Measurements from ENCODE around the gene BBS7. TPM values are rescaled to one million over a fixed set of nuclear protein-coding genes. Genes with fewer than 3 reads are reported as not detected.

BBS7 gene
- total RNA-seq, 1 experiment from 2014 or later = 20.3 TPM

GRCh38 chr4:121908346-121908745 is 38.1 kb upstream of the BBS7 start:
- DNase-seq = no peak
- intact Hi-C loops (cut with micrococcal nuclease; ENCODE audit: unreplicated experiment) = no loop called here
- Histone ChIP-seq H3K4me3 (no peak overlapping the region), H3K27me3 (ENCODE audit: insufficient read depth, low read depth) (no peaks in the 10 kb centered on the region), H4K20me1 (ENCODE audit: insufficient read depth) (no peaks in the 10 kb centered on the region), H3K9me2 (ENCODE audit: insufficient read depth) (no peaks in the 10 kb centered on the region), H2AFZ (no peak overlapping the region), H3K27ac (no peak overlapping the region), H3K4me2 (no peak overlapping the region), H3F3A (ENCODE audit: insufficient read depth, low read depth) (no peaks in the 10 kb centered on the region), H3K36me3 (ENCODE audit: low read depth) (no peaks in the 10 kb centered on the region), H3K9me3 (ENCODE audit: insufficient read depth, low read depth) (no peaks in the 10 kb centered on the region), H3K4me1 (replicated peaks; ENCODE audit: insufficient read depth) (no peaks in the 10 kb centered on the region), H3K79me2 (ENCODE audit: low read depth) (no peaks in the 10 kb centered on the region)
- no TSS peak for BruUV-seq (replicated peaks)
- ChIA-PET POLR2A (ENCODE audit: unreplicated experiment) (no interaction called here), CTCF (no interaction called here)
- TF ChIP-seq EZH2 (IDR thresholded peaks at IDR 0.05; ENCODE audit: low read depth) = no peak

GRCh38 chr4:121900132-121900983 is 30.1 kb upstream of the BBS7 start:
- ChIA-PET POLR2A (ENCODE audit: unreplicated experiment) (no interaction called here), CTCF (interaction anchor here (0.7 kb wide), 1 partner anchor 283 kb away, joined by 3 read pairs; no protein-coding TSS in a partner anchor)
- no peak for TF ChIP-seq EZH2 (IDR thresholded peaks at IDR 0.05; ENCODE audit: low read depth)
- peak; percentile 92 for TF ChIP-seq CTCF (conservative IDR thresholded peaks at IDR 0.05)

GRCh38 chr4:121898150-121898549 is 27.9 kb upstream of the BBS7 start:
- Histone ChIP-seq H4K20me1 (ENCODE audit: insufficient read depth) (no peaks in the 10 kb centered on the region), H3K9me3 (ENCODE audit: insufficient read depth, low read depth) (no peaks in the 10 kb centered on the region), H3K27ac (no peak overlapping the region), H2AFZ (no peak overlapping the region), H3F3A (ENCODE audit: insufficient read depth, low read depth) (no peaks in the 10 kb centered on the region), H3K9me2 (ENCODE audit: insufficient read depth) (no peaks in the 10 kb centered on the region), H3K4me2 (no peak overlapping the region), H3K36me3 (ENCODE audit: low read depth) (no peaks in the 10 kb centered on the region), H3K79me2 (ENCODE audit: low read depth) (no peaks in the 10 kb centered on the region), H3K4me1 (replicated peaks; ENCODE audit: insufficient read depth) (no peaks in the 10 kb centered on the region), H3K27me3 (ENCODE audit: insufficient read depth, low read depth) (no peaks in the 10 kb centered on the region), H3K4me3 (no peak overlapping the region)
- no TSS peak for BruUV-seq (replicated peaks)
- no peak for DNase-seq
- intact Hi-C loops (cut with micrococcal nuclease; ENCODE audit: unreplicated experiment) = no loop called here
- ChIA-PET CTCF (no interaction called here), POLR2A (ENCODE audit: unreplicated experiment) (no interaction called here)
- TF ChIP-seq CTCF (conservative IDR thresholded peaks at IDR 0.05) (no peak), EZH2 (IDR thresholded peaks at IDR 0.05; ENCODE audit: low read depth) (no peak)

More at GRCh38 chr4:121900132-121900983, 30.1 kb upstream of the BBS7 start:
- H3K27ac ChIP-seq = no peak overlapping the region
- intact Hi-C loops (cut with micrococcal nuclease; ENCODE audit: unreplicated experiment) = loop anchor here (1.0 to 5.0 kb wide), 3 partner anchors 103 to 1032 kb away; no protein-coding TSS in a partner anchor
- H3K4me2 ChIP-seq = no peak overlapping the region
- no peaks in the 10 kb centered on the region for H3K9me3 ChIP-seq (ENCODE audit: insufficient read depth, low read depth)
- H2AFZ ChIP-seq = no peak overlapping the region
- H3F3A ChIP-seq (ENCODE audit: insufficient read depth, low read depth) = no peaks in the 10 kb centered on the region
- no peak overlapping the region for H3K4me3 ChIP-seq
- peak; percentile 42 to 43 for DNase-seq
- H3K27me3 ChIP-seq (ENCODE audit: insufficient read depth, low read depth) = no peaks in the 10 kb centered on the region
- BruUV-seq (replicated peaks) = no TSS peak
- no peaks in the 10 kb centered on the region for H3K4me1 ChIP-seq (replicated peaks; ENCODE audit: insufficient read depth)
- no peaks in the 10 kb centered on the region for H3K9me2 ChIP-seq (ENCODE audit: insufficient read depth)
- H3K36me3 ChIP-seq (ENCODE audit: low read depth) = no peaks in the 10 kb centered on the region
- H3K79me2 ChIP-seq (ENCODE audit: low read depth) = no peaks in the 10 kb centered on the region
- H4K20me1 ChIP-seq (ENCODE audit: insufficient read depth) = no peaks in the 10 kb centered on the region

Measured in PC-9 (cell line).